ENCODE measurements around the gene RARRES2.
"Not testable (repeated sequence)": the region's sequence is repeated elsewhere in the genome, so short reads cannot be mapped to it uniquely, and the experiment has no call there.

The RARRES2 gene

GRCh38 chr7:150341263-150342120, at the start of gene RARRES2:
RARRES2 (minus strand) TSS chr7:150341629; CDS start chr7:150340609, 1,020 bp downstream.
- no peak for FAIRE-seq
- DNase-seq (ENCODE audit: insufficient read length, low spot score) = no peak

- FAIRE-seq = no peak
- no peak for DNase-seq (ENCODE audit: insufficient read length, low spot score)
These were observed 48.8 kb upstream of the RARRES2 start for GRCh38 chr7:150390205-150390604.

GRCh38 chr7:150389532-150389816, 48.0 kb upstream of the RARRES2 start:
- no peak for DNase-seq (ENCODE audit: insufficient read length, low spot score)
- FAIRE-seq = no peak

- no peak for DNase-seq (ENCODE audit: insufficient read length, low spot score)
- no peak for FAIRE-seq
These were observed 47.5 kb upstream of the RARRES2 start for GRCh38 chr7:150388709-150389531.

GRCh38 chr7:150388306-150388705, 46.9 kb upstream of the RARRES2 start:
- DNase-seq (ENCODE audit: insufficient read length, low spot score) (no peak), FAIRE-seq (no peak)

- not testable (repeated sequence) for FAIRE-seq; DNase-seq (ENCODE audit: insufficient read length, low spot score)
These were observed 44.5 kb upstream of the RARRES2 start for GRCh38 chr7:150385884-150386283.

- FAIRE-seq (no peak), DNase-seq (ENCODE audit: insufficient read length, low spot score) (no peak)
These were observed 43.9 kb upstream of the RARRES2 start for GRCh38 chr7:150385302-150385723.

GRCh38 chr7:150384406-150385301, 43.2 kb upstream of the RARRES2 start:
- FAIRE-seq (no peak), DNase-seq (ENCODE audit: insufficient read length, low spot score) (no peak)

- no peak for DNase-seq (ENCODE audit: insufficient read length, low spot score)
These were observed 42.4 kb upstream of the RARRES2 start for GRCh38 chr7:150383710-150384397.

GRCh38 chr7:150382844-150383225, 41.4 kb upstream of the RARRES2 start:
- no peak for FAIRE-seq
- DNase-seq (ENCODE audit: insufficient read length, low spot score) = no peak

More at GRCh38 chr7:150383710-150384397, 42.4 kb upstream of the RARRES2 start:
- FAIRE-seq = no peak

- no peak for DNase-seq (ENCODE audit: insufficient read length, low spot score)
These were observed 40.9 kb upstream of the RARRES2 start for GRCh38 chr7:150382123-150382843.

GRCh38 chr7:150381785-150382122, 40.3 kb upstream of the RARRES2 start:
- FAIRE-seq (no peak), DNase-seq (ENCODE audit: insufficient read length, low spot score) (no peak)

More at GRCh38 chr7:150382123-150382843, 40.9 kb upstream of the RARRES2 start:
- FAIRE-seq = no peak

GRCh38 chr7:150381096-150381495, 39.7 kb upstream of the RARRES2 start:
- DNase-seq (ENCODE audit: insufficient read length, low spot score) (no peak), FAIRE-seq (no peak)

GRCh38 chr7:150380463-150380862, 39.0 kb upstream of the RARRES2 start:
- FAIRE-seq = peak; percentile 70
- no peak for DNase-seq (ENCODE audit: insufficient read length, low spot score)

- no peak for DNase-seq (ENCODE audit: insufficient read length, low spot score)
- FAIRE-seq = peak; percentile 62
These were observed 38.3 kb upstream of the RARRES2 start for GRCh38 chr7:150379441-150380379.

GRCh38 chr7:150378853-150379440, 37.5 kb upstream of the RARRES2 start, which contains the start of gene ZNF775:
ZNF775 (plus strand) TSS chr7:150379330; CDS start chr7:150388471, 9,141 bp downstream.
- DNase-seq (ENCODE audit: insufficient read length, low spot score) (peak; percentile 95), FAIRE-seq (peak; percentile 80)

- FAIRE-seq (peak; percentile 90), DNase-seq (ENCODE audit: insufficient read length, low spot score) (no peak)
These were observed 36.9 kb upstream of the RARRES2 start for GRCh38 chr7:150378115-150378852.
